Esophagus muscularis mucosa (tissue), 4 donors: ENCODE measurements around the gene OR6J1. TPM values are rescaled to one million over a fixed set of nuclear protein-coding genes. Genes with fewer than 3 reads are reported as not detected.
"Not testable (repeated sequence)": the region's sequence is repeated elsewhere in the genome, so short reads cannot be mapped to it uniquely, and the experiment has no call there.

Source experiments
- DNase-seq: peaks from one replicate; pipeline ENCODE4 v3.0.0-alpha.2; 2017; ENCODE audit errors: extremely low spot score
- H3K27ac ChIP-seq, 4 donors: fragments of 200-600 bp; sonication (generic); replicated peaks in 1 of 4; 1 replicate in 3 of 4; 2 replicates in 1 of 4; pipeline ENCODE4 v1.5.1; 2016 to 2019; ENCODE audit warnings: mild to moderate bottlenecking in 1 of 4
- H3K27me3 ChIP-seq, 4 donors: fragments of 200-600 bp; sonication (generic); one replicate each; pipeline versions ENCODE4 v1.5.1 to v1.6.0; 2016 to 2019
- H3K36me3 ChIP-seq, 4 donors: fragments of 200-600 bp; sonication (generic); one replicate each; pipeline ENCODE4 v1.5.1; 2016 to 2019
- H3K4me1 ChIP-seq, 4 donors: fragments of 200-600 bp; sonication (generic); one replicate each; pipeline ENCODE4 v1.5.1; 2016 to 2019
- H3K4me3 ChIP-seq, 4 donors: fragments of 200-600 bp; sonication (generic); 1 replicate in 2 of 4; 2 replicates in 2 of 4; pipeline ENCODE4 v1.5.1; 2016 to 2019; ENCODE audit warnings: mild to moderate bottlenecking in 4 of 4, moderate library complexity in 1 of 4
- H3K9me3 ChIP-seq, 4 donors: fragments of 200-600 bp; sonication (generic); 1 replicate in 3 of 4; 2 replicates in 1 of 4; pipeline ENCODE4 v1.5.1; 2016 to 2019
- EP300 ChIP-seq: sonication (generic); formaldehyde crosslinking; IDR thresholded peaks from one replicate; pipeline ENCODE4 v1.6.1; 2017; ENCODE audit warnings: antibody characterized with exemption
- POLR2A ChIP-seq: fragments of 450-650 bp; IDR thresholded peaks from one replicate; pipeline ENCODE4 v1.6.1; 2017; ENCODE audit warnings: antibody characterized with exemption, moderate library complexity, mild to moderate bottlenecking, low read depth
- POLR2AphosphoS5 ChIP-seq, 2 donors: sonication (generic); formaldehyde crosslinking; IDR thresholded peaks; one replicate each; pipeline ENCODE4 v1.6.1; 2017; ENCODE audit warnings: antibody characterized with exemption in 2 of 2
- WGBS: methylation state at CpG from one replicate; pipeline ENCODE4 v1.1.5; 2018; 5-methylcytosine and 5-hydroxymethylcytosine counted together
- intact Hi-C: fragments of 100-400 bp; cut with DNase I; formaldehyde crosslinking; loops from one replicate; pipeline ENCODE4 v1.15.1; 2023
- total RNA-seq, 4 donors: library from RNA; depleted of rRNA; stranded (reverse); fragments of >200 nt; gene quantifications; one replicate each; pipeline versions ENCODE4 v1.1.0 to v1.2.1, GENCODE V29; 2016
- TF ChIP-seq, protein P1 (sequence below), 3 experiments: fragments of 200-600 bp in 2 of 3; fragments of 450-650 bp in 1 of 3; sonication (generic) in 2 of 3; IDR thresholded peaks; one replicate each; pipeline ENCODE4 v1.5.1; 2017 to 2019; ENCODE audit warnings: antibody characterized with exemption in 3 of 3, mild to moderate bottlenecking in 2 of 3, moderate library complexity in 1 of 3

Gene OR6J1
- not detected for total RNA-seq

DNA sequence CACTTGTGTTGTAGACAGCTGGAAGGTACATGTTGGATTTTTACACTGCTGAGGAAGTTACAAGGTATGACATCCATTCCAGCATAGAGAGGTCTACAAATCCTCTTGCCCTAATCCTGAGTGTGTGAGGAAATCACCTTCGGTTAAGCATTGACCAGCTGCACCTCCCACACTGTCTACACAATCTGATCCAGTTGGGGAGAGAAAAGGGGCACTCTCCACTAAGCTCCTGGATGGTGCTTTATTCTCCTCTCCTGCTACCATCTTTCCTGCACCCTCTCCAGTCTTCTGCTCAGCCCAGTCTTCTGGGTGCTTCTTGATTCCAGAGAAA lies at the start of gene OR6J1:
OR6J1 (minus strand) TSS at position 48 of the 331 bp plus-strand sequence. CDS start 9,541 bp downstream, outside the sequence.
- DNase-seq: no peak
- H3K4me3 ChIP-seq: no peak within 1 kb of the TSS
- 83% methylated on average over 1 of the region's 1 CpG for WGBS

DNA sequence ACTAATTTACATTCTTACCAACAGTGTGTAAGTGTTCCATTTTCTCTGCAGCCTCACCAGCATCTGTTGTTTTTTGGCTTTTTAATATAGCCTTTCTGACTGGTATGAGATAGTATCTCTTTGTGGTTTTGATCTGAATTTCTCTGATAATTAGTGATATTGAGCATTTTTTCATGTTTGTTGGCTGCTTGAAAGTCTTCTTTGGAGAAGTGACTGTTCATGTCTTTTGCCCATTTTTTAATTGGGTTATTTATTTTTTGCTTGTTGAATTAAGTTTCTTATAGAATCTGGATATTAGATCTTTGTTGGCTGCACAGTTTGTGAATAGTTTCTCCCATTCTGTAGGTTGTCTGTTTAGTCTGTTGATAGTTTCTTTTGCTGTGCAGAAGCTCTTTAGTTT lies 48.0 kb upstream of the OR6J1 start:
- H3K36me3 ChIP-seq: no peaks in the 10 kb centered on the region
- DNase-seq: no peak
- intact Hi-C loops: no loop called here
- TF ChIP-seq POLR2AphosphoS5 (IDR thresholded peaks at IDR 0.05) (no peak), EP300 (no peak), POLR2A (no peak)
- TF ChIP-seq, protein P1, sequence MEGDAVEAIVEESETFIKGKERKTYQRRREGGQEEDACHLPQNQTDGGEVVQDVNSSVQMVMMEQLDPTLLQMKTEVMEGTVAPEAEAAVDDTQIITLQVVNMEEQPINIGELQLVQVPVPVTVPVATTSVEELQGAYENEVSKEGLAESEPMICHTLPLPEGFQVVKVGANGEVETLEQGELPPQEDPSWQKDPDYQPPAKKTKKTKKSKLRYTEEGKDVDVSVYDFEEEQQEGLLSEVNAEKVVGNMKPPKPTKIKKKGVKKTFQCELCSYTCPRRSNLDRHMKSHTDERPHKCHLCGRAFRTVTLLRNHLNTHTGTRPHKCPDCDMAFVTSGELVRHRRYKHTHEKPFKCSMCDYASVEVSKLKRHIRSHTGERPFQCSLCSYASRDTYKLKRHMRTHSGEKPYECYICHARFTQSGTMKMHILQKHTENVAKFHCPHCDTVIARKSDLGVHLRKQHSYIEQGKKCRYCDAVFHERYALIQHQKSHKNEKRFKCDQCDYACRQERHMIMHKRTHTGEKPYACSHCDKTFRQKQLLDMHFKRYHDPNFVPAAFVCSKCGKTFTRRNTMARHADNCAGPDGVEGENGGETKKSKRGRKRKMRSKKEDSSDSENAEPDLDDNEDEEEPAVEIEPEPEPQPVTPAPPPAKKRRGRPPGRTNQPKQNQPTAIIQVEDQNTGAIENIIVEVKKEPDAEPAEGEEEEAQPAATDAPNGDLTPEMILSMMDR (IDR thresholded peaks at IDR 0.05): no peak
- H3K27me3 ChIP-seq: peaks cover 0 to 9% (median 0%) of the 10 kb centered on the region in 4 donors
- no peaks in the 10 kb centered on the region for H3K4me1 ChIP-seq
- no peak overlapping the region for H3K4me3 ChIP-seq
- no peak overlapping the region for H3K27ac ChIP-seq
- peaks cover 0 to 20% (median 13%) of the 10 kb centered on the region in 4 donors for H3K9me3 ChIP-seq

More for the DNA sequence above, at the start of gene OR6J1:
- TF ChIP-seq POLR2AphosphoS5 (IDR thresholded peaks at IDR 0.05): no peak
- TF ChIP-seq, protein P1 (IDR thresholded peaks at IDR 0.05): no peak
- TF ChIP-seq POLR2A: no peak
- TF ChIP-seq EP300: no peak
- no peaks in the 10 kb centered on the region for H3K36me3 ChIP-seq
- no peaks in the 10 kb centered on the region for H3K27me3 ChIP-seq
- intact Hi-C loops: no loop called here
- no peaks in the 10 kb centered on the region for H3K4me1 ChIP-seq
- H3K27ac ChIP-seq: no peak within 1 kb of the TSS
- no peaks in the 10 kb centered on the region for H3K9me3 ChIP-seq

DNA sequence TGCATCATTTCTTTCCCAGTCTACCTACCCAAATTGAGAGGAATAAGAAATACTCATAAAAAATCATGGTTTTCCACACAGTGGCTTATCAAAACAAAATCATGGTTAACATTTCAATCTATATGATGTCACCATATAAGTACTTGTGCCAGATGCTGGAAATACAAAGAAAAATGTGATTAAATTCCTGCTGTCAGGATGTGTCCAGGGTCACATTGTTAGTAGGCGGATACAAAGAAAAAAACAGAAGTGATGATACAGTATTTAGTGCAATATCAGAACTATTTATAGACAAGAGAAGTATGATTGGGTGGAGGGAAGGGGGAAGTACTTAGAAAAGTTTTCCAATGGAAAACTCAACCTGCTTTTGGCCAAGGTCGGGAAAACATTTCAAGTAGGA lies 47.0 kb upstream of the OR6J1 start:
- 47% methylated on average over 2 of the region's 2 CpGs for WGBS
- intact Hi-C loops: no loop called here

DNA sequence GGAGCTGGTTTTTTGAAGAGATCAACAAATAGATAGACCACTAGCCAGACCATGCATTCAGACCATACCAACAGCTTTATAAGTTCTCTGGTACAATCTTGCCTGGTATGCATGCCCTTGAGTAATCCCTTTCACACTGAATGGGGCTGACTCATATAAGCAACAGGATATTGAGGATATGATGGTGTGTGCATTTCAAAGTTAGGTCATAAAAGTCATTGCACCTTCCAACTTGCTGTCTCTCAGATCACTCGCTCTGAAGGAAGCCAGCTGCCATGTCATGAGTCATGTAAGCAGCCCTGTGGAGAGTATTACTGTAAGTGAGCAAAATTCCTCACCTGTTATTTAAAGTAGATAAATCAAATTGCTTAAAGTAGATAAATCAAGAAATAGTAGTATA lies 45.0 kb upstream of the OR6J1 start:
- peaks cover 0 to 4% (median 0%) of the 10 kb centered on the region in 4 donors for H3K27me3 ChIP-seq
- no peak for DNase-seq
- H3K36me3 ChIP-seq: no peaks in the 10 kb centered on the region
- H3K4me1 ChIP-seq: no peaks in the 10 kb centered on the region
- no peak overlapping the region for H3K4me3 ChIP-seq
- no peak for TF ChIP-seq EP300
- TF ChIP-seq POLR2AphosphoS5 (IDR thresholded peaks at IDR 0.05): no peak
- TF ChIP-seq, protein P1 (IDR thresholded peaks at IDR 0.05): no peak
- no peak for TF ChIP-seq POLR2A
- intact Hi-C loops: no loop called here
- WGBS: 26% methylated on average over 1 of the region's 1 CpG
- H3K9me3 ChIP-seq: peaks cover 0 to 20% (median 13%) of the 10 kb centered on the region in 4 donors
- H3K27ac ChIP-seq: no peak overlapping the region

More for the DNA sequence above, 47.0 kb upstream of the OR6J1 start:
- Histone ChIP-seq H3K27me3 (peaks cover 0 to 5% (median 0%) of the 10 kb centered on the region in 4 donors), H3K9me3 (peaks cover 0 to 20% (median 13%) of the 10 kb centered on the region in 4 donors), H3K4me1 (no peaks in the 10 kb centered on the region), H3K36me3 (no peaks in the 10 kb centered on the region), H3K27ac (no peak overlapping the region), H3K4me3 (no peak overlapping the region)
- DNase-seq: no peak
- no peak for TF ChIP-seq EP300
- TF ChIP-seq, protein P1 (IDR thresholded peaks at IDR 0.05): no peak
- TF ChIP-seq POLR2AphosphoS5 (IDR thresholded peaks at IDR 0.05): no peak
- no peak for TF ChIP-seq POLR2A

DNA sequence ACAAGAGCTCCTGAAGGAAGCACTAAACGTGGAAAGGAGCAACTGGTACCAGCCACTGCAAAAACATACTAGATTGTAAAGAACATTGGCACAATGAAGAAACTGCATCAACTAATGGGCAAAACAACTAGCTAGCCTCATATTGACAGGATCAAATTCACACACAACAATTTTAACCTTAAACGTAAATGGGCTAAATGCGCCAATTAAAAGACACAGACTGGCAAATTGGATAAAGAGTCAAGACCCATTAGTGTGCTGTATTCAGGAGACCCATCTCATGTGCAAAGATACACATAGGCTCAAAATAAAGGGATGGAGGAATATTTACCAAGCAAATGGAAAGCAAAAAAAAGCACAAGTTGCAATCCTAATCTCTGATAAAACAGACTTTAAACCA lies 43.8 kb upstream of the OR6J1 start:
- H3K27ac ChIP-seq, DNase-seq, H3K4me1 ChIP-seq, H3K4me3 ChIP-seq, intact Hi-C loops, H3K36me3 ChIP-seq: not testable (repeated sequence)
- Histone ChIP-seq H3K9me3 (peaks cover 0 to 20% (median 12%) of the 10 kb centered on the region in 4 donors), H3K27me3 (peaks cover 0 to 15% (median 0%) of the 10 kb centered on the region in 4 donors)
- 93% methylated on average over 3 of the region's 3 CpGs for WGBS

DNA sequence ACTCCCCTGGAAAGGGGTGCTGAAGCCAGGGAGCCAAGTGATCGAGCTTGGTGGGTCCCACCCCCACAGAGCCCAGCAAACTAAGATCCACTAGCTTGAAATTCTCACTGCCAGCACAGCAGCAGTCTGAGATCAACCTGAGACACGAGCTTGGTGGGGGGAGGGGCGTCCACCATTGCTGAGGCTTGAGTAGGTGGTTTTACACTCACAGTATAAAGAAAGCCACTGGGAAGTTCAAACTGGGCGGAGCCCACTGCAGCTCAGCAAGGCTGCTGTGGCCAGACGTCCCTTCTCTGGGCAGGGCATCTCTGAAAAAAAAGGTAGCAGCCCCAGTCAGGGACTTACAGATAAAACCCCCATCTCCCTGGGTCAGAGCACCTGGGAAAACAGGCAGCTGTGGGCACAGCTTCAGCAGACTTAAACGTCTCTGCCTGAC lies 42.0 kb upstream of the OR6J1 start:
- DNase-seq, H3K27ac ChIP-seq, H3K4me1 ChIP-seq, H3K36me3 ChIP-seq, H3K4me3 ChIP-seq, intact Hi-C loops, H3K9me3 ChIP-seq: not testable (repeated sequence)
- 17% methylated on average over 1 of the region's 6 CpGs for WGBS
- peaks cover 0 to 17% (median 0%) of the 10 kb centered on the region in 4 donors for H3K27me3 ChIP-seq
